NOMO-1 treated with DMSO at 0.1 percent for 48 hours (cell line): ENCODE measurements around the gene PTPRD.

ENCODE experiments used
- DNase-seq: peaks from one replicate; lab custom pipeline; 2025; ENCODE audit not compliant: unreplicated experiment; lab: John Stamatoyannopoulos, UW

Gene PTPRD

DNA sequence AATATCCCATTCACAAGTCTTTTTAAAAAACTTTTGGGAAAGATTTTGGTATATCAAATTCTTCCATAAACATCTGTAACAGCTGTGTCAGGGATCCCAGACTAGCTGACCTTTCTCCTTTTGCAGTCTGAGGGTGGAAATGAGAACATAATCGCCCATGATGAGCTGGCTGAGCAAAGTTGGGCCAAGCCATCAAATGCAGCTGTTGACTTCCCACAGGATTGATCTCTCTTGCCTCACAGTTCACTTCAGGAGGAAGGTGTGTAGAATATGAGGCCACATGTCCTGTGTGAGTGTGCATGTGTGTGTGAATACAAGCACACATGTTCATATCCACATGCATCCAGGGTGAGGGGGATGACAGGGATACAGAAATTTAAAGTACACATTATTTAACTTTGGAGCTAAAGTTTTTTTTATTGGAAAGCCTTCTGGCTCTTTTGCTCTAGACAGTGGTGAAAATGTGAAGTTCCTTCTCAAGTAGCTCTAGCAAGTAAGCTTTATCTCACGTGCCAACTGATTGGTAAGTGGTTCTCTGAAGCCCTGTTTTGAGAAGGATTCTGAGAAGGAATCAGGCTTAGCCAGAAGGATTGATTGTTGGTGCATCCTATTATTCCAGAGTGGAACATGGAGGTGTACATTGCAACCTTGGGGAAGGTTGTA is 2344.5 kb downstream of the PTPRD start:
- no peak for DNase-seq

DNA sequence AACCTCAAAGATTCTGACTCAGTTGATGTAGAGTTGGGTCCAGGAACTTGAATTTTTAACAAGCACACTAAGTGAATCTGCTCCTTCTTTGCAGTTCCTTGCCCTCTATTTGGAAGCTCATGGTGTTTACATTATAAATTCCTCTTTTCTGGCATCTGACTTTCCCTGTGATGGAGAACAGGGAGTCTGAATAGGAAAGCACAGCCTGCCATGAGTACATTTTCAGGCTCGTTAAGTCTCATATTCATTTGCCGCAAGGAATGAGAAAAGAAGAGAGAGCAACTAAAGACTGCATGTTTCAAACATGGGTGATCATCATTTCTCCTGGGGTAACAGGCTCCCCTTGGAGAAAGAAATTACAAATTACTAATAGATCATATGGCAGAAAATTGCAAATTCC is 2345.2 kb downstream of the PTPRD start:
- no peak for DNase-seq

DNA sequence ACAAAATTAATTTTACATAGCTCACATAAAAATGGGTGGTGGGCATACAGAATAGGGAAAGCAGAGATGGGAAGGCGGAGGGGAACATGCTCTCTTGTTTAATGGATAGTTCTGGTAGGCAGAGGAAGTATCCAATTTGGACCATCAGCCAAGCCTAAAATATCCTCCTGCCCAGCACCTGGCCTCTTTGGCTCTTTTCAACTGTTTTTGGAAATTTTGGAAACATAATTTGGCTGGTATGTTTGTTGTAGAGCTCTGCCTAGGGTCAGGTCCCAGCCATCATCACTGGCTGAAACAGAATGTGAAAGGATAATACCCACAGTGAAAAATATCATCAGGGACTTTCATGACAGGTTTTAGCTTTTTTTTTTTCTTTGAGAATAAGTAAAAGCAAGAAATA is 2345.9 kb downstream of the PTPRD start:
- no peak for DNase-seq

DNA sequence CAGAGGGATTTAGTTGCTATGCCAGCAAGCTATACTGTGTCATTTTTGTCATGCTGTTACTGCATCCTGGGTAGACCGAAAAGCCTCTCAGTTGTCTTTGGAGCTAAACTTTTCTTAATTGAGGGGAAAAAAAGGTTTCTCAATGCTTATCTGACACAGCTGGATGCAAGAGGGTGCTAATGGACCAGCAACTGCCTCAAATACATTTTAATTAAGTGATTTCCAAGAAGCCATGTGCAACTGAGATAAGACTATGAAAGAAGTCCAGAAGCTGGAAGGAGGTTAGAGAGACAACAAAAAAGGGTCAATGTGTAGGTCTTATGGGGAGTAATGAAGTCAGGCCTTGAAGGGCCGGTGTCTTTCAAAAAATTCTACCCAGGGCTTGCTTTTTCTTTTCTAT is 2347.5 kb downstream of the PTPRD start:
- no peak for DNase-seq
